H1 (cell line): Measurements from ENCODE around the gene UPB1. TPM values are rescaled to one million over a fixed set of nuclear protein-coding genes. Genes with fewer than 3 reads are reported as not detected.

ENCODE experiments used
- ASH2L ChIP-seq: fragments of 200-600, 300-600 bp; sonication (generic); IDR thresholded peaks from one replicate; pipeline ENCODE4 v1.7.1; 2017; ENCODE audit warnings: low read length
- BRCA1 ChIP-seq: IDR thresholded peaks from 2 replicates; pipeline ENCODE4 v1.6.1; 2012; ENCODE audit warnings: low read depth, low read length, improper control_type of control experiment
- CHD1 ChIP-seq: IDR thresholded peaks from 2 replicates; pipeline ENCODE4 v1.6.1; 2012; ENCODE audit warnings: low read depth, low read length, improper control_type of control experiment
- SIX5 ChIP-seq: IDR thresholded peaks from 2 replicates; pipeline ENCODE4 v1.6.1; 2011; ENCODE audit warnings: mild to moderate bottlenecking, low read depth, low read length
- SP1 ChIP-seq: IDR thresholded peaks from 2 replicates; pipeline ENCODE4 v1.6.1; 2011; ENCODE audit warnings: low read depth, low read length
- SRF ChIP-seq: IDR thresholded peaks from 2 replicates; pipeline ENCODE4 v1.6.1; 2011; ENCODE audit warnings: mild to moderate bottlenecking, low read depth, low read length, moderate library complexity
- SUZ12 ChIP-seq: fragments of 200-600 bp; sonication (generic); IDR thresholded peaks from 2 replicates; pipeline ENCODE4 v1.6.1; 2012; ENCODE audit warnings: mild to moderate bottlenecking, inconsistent platforms, low read length, moderate library complexity, mixed read lengths
- polyA plus RNA-seq, 7 experiments: library from polyadenylated mRNA; depleted of rRNA in 3 of 7; stranded (reverse) in 5 of 7; unstranded in 2 of 7; fragments of >200 nt in 5 of 7; fragments of 200-250 nt in 2 of 7; gene quantifications; 1 replicate in 5 of 7; 2 replicates in 1 of 7; 4 replicates in 1 of 7; pipeline versions ENCODE4 v1.2.1 to v1.2.3, GENCODE V29; 2011 to 2013; ENCODE audit warnings: missing spikeins in 2 of 7, mixed read lengths in 2 of 7
- total RNA-seq: library from RNA; stranded (reverse); fragmentation: NEBNext Ultra II Directional; extraction: Animal tissue kit (Norgen Biotek cat#: 25700); gene quantifications from 2 replicates; pipeline ENCODE4 v1.2.1, GENCODE V29; 2021
- TF ChIP-seq, protein P1 (sequence below): fragments of 300-600 bp; sonication (generic); IDR thresholded peaks from 2 replicates; pipeline ENCODE4 v1.7.1; 2012; ENCODE audit warnings: low read length, moderate library complexity, mild to moderate bottlenecking, inconsistent platforms; ENCODE audit not compliant: insufficient replicate concordance

Gene UPB1
- total and polyA plus RNA-seq, 2 of the 8 experiments (the other 6 are each of a cell fraction or from before 2014, with no cell fraction given), result 0.09 TPM; not detected in 1

- TF ChIP-seq, protein P1, sequence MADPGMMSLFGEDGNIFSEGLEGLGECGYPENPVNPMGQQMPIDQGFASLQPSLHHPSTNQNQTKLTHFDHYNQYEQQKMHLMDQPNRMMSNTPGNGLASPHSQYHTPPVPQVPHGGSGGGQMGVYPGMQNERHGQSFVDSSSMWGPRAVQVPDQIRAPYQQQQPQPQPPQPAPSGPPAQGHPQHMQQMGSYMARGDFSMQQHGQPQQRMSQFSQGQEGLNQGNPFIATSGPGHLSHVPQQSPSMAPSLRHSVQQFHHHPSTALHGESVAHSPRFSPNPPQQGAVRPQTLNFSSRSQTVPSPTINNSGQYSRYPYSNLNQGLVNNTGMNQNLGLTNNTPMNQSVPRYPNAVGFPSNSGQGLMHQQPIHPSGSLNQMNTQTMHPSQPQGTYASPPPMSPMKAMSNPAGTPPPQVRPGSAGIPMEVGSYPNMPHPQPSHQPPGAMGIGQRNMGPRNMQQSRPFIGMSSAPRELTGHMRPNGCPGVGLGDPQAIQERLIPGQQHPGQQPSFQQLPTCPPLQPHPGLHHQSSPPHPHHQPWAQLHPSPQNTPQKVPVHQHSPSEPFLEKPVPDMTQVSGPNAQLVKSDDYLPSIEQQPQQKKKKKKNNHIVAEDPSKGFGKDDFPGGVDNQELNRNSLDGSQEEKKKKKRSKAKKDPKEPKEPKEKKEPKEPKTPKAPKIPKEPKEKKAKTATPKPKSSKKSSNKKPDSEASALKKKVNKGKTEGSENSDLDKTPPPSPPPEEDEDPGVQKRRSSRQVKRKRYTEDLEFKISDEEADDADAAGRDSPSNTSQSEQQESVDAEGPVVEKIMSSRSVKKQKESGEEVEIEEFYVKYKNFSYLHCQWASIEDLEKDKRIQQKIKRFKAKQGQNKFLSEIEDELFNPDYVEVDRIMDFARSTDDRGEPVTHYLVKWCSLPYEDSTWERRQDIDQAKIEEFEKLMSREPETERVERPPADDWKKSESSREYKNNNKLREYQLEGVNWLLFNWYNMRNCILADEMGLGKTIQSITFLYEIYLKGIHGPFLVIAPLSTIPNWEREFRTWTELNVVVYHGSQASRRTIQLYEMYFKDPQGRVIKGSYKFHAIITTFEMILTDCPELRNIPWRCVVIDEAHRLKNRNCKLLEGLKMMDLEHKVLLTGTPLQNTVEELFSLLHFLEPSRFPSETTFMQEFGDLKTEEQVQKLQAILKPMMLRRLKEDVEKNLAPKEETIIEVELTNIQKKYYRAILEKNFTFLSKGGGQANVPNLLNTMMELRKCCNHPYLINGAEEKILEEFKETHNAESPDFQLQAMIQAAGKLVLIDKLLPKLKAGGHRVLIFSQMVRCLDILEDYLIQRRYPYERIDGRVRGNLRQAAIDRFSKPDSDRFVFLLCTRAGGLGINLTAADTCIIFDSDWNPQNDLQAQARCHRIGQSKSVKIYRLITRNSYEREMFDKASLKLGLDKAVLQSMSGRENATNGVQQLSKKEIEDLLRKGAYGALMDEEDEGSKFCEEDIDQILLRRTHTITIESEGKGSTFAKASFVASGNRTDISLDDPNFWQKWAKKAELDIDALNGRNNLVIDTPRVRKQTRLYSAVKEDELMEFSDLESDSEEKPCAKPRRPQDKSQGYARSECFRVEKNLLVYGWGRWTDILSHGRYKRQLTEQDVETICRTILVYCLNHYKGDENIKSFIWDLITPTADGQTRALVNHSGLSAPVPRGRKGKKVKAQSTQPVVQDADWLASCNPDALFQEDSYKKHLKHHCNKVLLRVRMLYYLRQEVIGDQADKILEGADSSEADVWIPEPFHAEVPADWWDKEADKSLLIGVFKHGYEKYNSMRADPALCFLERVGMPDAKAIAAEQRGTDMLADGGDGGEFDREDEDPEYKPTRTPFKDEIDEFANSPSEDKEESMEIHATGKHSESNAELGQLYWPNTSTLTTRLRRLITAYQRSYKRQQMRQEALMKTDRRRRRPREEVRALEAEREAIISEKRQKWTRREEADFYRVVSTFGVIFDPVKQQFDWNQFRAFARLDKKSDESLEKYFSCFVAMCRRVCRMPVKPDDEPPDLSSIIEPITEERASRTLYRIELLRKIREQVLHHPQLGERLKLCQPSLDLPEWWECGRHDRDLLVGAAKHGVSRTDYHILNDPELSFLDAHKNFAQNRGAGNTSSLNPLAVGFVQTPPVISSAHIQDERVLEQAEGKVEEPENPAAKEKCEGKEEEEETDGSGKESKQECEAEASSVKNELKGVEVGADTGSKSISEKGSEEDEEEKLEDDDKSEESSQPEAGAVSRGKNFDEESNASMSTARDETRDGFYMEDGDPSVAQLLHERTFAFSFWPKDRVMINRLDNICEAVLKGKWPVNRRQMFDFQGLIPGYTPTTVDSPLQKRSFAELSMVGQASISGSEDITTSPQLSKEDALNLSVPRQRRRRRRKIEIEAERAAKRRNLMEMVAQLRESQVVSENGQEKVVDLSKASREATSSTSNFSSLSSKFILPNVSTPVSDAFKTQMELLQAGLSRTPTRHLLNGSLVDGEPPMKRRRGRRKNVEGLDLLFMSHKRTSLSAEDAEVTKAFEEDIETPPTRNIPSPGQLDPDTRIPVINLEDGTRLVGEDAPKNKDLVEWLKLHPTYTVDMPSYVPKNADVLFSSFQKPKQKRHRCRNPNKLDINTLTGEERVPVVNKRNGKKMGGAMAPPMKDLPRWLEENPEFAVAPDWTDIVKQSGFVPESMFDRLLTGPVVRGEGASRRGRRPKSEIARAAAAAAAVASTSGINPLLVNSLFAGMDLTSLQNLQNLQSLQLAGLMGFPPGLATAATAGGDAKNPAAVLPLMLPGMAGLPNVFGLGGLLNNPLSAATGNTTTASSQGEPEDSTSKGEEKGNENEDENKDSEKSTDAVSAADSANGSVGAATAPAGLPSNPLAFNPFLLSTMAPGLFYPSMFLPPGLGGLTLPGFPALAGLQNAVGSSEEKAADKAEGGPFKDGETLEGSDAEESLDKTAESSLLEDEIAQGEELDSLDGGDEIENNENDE, result no peak
- no peak for TF ChIP-seq CHD1
- TF ChIP-seq SIX5, result no peak
- no peak for TF ChIP-seq SP1
- no peak for TF ChIP-seq ASH2L
- no peak for TF ChIP-seq BRCA1
- TF ChIP-seq SRF, result no peak
- TF ChIP-seq SUZ12, result no peak
Observed at GRCh38 chr22:24518228-24518627, 23.1 kb downstream of the UPB1 start (continued).
